HG03175 (cell line): ENCODE data around the gene GGCT.
"Not testable (repeated sequence)": the region's sequence is repeated elsewhere in the genome, so short reads cannot be mapped to it uniquely, and the experiment has no call there.

Experiments
- ATAC-seq: cut with Tn5 transposase; IDR thresholded peaks from one replicate; pipeline ENCODE4 v1.9.1; 2021; ENCODE audit warnings: mild to moderate bottlenecking, moderate library complexity; ENCODE audit not compliant: unreplicated experiment

The GGCT gene

DNA sequence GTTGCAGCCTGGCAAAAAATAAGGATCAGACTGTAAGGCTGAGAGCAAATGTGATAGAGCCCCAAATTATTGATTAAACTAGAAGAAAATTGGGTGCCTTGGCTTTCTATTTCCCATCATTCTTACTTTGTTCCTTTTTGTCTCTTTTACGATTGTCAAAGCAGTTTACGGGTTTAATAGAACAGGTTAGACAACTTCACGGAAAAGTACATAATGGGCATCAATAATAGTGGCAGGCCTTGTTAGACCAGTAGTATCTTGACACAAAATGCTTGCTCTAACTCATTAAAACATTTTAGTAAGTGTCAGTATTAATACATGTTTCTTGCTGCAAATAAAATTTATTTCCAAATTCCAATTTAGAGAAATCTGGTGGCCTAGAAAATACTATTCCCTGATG, 14.5 kb upstream of the GGCT start:
- ATAC-seq, result no peak

DNA sequence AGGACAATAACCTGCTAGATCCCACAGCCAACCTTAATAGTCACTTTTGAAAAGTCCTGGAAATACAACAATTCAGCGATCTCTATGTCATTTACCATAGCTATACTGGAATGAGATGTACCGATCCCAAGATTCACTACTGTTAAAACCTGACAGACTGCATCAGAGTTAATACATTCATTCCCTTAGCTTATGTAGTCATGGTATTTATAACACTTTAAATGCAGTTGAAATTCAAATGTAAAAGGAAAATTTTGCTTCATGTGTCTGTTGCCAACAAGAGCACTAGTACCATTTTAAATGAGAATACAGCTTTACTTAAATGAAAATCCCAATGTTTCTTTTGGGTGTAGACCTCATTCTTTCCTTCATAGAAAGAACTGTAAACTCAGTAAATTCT, 11.1 kb upstream of the GGCT start:
- no peak for ATAC-seq

DNA sequence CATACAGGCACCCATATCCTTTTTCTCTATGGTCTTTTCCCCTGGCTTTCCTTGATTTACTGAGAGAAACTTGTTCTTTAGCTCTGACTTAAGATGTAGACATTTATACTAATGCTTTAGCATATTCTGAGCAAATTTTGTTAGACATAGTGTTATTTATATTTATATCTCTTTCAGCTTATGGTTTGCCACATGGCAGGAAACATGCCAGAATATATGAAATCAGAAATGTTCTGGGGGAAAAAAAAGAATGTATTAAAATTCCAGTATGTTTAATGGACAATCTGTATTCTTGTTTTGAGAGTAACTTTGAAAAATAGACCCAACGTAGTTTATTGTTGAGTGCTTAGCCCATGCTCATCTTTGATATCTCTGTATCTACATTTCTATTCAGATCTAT, 10.1 kb upstream of the GGCT start:
- no peak for ATAC-seq

DNA sequence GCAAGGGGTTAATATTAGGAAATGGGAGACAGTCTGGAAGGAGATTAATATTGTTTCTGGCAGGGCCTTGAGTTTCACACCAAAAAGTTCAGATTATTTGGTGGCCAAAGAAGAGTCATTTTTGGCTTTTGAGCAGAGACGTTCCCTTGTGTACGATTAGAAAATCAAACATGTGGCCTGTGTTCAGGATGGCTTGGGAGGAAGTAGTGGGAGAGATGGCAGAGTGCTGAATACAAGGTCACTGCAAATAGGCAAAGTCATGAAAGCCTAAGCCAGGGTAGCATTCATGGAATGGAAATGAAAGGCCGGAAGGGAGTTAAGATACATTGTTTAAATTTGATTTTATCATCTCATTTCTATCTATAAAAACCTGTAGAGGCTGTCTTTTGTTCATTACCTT, 9.5 kb upstream of the GGCT start:
- no peak for ATAC-seq

DNA sequence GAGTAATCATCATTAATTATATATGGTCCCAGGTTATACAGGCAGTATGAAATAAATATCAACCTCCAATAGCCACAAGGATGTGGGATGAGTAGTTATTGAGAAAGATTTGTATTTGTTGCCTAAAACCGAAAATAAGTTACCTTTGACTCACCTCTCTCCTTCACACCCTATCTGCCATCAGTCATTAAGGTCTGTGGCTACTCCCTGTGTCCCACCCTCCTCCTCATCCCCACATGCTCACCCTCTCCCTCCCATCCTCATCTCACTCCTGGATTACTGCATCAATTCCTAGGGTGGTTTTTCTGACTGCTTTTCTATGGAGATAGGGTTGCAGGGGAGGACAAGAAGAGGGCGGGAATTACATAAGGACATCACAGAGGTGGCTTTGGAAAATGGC, 9.1 kb upstream of the GGCT start:
- ATAC-seq, result no peak

DNA sequence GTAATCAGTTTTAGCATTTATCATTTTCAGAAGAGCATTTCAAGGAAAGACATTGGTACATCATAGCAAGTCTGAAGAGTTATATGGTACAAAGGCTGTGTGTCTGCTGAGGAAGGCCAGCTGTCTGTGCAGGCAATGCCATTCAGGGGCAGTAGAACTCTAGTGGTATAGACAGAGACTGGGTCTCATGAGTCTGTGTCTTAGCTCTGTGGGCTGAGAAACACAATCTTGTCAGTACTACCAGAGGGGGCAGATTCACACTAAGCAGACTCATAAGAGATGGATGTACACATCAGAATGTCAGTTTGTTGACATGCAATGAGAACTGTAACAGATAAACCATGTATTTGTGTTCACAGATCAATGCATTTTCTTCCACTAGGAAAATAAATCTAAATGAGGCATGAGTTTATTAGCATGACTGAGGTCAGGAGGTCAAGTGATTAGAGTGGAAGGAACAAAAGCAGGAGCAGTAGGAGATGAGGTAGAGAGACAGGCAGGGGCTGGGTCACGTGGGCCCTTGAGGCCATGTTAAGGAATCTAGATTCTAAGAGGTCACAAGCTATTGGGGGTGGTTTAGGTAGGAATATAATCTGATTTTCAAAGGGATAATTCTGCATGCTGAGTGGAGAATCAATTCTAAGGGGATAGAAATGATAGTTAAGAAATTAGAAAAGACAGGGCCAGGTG, 7.5 kb upstream of the GGCT start:
- ATAC-seq, result no peak

DNA sequence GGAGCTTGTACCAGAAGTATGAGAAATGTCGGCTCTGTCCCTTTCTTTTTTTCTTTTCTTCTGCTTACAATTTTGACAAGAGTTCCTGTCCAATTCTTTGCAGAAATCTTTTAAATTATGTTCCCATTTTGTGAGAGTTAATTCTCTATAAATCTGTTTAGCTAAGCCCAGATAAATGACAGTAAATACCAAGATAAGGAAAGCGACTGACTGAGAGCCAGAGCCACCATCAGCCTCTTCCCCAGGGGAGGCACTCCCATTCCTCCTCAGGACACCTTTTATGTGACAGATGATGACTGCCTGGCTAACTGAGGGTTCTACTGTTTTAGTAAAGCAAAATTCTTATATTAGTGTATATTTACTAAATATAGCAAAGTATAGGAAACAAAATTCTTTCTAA, 6.9 kb upstream of the GGCT start:
- no peak for ATAC-seq

DNA sequence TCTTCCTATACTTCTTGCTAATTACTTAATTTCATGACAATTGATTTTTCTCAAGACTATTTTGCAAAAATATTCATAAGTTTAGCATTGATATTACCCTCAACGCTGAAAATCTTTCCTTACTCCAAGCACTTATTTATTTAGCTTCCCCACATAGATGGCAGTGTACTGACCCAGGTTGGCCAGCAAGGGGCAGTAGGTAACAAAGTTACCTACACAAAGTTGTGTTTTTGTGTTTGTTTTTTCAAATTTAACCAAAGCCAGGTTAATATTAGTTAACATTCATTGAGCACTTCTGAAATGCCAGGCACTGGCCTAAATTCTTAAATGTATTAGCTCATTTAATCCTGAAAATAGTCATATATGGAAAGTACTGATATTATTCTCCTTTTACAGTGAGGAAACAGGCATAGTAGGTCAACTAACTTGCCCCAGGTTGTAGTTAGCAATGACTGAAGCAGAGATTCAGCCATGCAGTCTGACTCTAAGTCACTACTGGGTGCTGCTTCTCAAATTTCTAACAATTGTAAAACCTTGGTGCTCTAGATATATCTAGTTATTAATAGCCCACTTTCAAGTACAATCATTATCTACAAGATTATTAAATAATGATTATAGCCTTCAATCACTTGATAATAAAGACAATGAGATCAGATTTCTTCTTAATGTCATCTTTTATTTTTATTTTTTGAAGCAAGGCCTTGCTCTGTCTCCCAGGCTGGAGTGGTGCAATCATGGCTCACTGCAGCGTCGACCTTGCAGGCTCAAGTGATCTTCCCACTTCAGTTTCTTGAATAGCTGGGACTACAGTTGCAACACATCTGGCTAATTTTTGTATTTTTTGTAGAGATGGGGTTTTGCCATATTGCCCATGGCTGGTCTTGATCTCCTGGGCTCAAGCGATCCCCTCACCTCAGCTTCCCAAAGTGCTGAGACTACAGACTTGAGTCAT, 5.8 kb upstream of the GGCT start:
- ATAC-seq, result no peak

DNA sequence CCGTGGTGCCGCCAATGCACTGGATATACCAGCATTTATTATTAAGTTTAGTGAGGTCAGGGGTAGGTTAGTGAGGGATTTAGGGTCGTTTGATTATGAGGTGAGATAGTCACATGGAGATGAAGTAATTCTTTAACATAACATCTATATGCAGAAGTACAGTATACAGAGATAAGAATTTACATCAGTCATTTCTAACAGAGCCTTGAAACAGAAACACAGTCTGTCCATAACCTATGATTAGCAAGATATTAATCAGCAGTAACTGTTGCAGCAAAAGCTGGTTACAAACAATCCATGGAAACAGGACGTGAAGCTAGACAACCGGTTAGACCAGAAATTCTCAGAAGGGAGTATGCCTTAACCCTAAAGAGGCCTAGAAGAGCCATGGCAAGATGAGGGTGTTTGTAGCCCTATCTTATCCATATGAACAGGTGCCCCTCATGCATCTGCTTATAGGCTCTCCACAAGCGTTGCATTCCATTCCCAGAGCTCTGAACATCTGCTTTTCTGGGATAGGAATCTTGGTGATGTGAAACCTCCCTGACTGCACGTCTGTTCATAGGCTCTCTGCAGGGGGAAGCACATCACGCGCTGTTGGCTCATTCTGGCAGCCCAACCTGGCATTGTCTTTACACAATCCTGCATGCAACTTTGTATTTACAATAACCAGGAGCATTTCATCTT, 4.7 kb upstream of the GGCT start:
- not testable (repeated sequence) for ATAC-seq

DNA sequence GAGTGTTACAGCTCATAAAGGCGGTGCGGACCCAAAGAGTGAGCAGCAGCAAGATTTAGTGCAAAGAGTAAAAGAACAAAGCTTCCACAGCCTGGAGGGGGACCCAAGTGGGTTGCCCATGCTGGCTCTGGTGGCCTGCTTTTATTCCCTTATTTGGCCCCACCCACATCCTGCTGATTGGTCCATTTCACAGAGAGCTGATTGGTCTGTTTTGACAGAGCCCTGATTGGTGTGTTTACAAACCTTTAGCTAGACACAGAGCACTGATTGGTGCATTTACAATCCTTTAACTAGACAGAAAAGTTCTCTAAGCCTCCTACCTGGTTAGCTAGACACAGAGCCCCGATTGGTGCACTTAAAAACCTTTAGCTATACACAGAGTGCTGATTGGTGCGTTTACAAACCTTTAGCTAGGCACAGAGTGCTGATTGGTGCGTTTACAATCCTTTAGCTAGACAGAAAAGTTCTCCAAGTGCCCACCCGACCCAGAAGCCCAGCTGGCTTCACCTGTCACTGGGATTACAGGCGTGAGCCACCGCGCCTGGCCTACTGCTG, 2.8 kb upstream of the GGCT start:
- not testable (repeated sequence) for ATAC-seq

DNA sequence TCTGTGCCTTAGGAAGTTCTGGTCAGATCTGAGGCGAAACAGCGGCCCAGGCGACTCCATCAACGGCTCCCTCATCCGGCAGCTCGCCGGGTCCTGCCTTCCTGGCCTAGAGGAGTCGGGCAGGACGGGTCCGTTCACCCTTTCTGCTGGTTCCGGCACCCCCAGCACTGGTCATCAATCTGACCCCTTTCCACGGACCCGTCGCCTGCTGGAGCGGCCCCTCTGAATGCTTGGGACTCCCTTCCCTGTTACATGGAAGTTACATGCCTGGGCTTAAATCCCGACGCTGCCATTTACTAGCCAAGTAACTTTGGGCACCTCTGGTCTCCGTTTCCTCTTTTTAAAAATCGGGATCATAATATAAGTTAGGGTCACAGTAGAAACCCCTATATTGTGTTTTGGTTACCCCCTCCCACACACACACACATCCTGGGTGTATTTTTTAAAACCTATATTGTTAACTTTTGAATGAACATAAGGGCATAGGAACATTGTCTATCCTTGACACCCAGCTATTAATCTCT, 607 bp upstream of the GGCT start:
- no peak for ATAC-seq

DNA sequence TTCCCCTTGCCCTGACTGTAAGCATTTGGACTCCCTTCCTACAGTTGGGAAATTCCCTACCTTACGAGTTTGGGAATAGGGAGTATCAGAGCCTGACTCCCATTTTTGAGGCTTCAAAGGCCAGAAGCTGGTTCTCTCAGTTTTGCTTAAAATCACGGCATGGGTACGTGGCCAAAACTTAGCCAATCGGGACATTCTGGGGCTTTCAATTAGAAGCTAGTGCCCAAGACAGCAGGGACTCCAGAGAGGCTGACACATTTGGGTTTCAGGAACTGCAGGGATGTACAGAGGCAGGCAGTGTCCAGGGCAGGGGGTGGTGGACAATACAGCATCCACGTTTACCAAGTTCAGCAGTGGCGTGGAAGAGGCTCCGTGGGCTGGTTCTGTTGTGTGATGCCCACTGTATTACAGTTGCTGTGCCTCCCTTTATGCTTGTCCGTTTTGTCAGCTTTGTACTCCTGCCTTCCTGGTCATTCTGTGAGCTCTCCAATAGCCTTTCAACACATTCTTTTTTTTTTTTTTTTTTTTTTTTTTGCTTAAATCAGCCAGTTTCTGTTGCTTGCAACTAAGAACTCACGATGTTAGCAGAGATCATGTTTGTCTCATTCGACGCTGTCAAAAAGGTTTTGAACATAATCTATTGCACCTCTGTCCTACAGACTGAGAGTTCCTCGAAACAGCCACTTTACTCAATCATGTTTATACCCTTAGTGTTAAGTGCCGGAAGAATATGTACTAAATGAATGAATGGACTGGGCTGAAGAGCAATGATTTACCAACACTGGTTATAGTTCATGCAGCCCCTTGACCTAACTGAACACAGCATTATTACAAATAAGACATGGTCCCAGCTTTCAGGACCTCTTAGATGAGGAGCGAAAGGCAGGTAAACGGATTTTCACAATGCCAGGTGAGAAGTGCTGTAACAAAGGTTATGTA, 1.1 kb downstream of the GGCT start:
- no peak for ATAC-seq

DNA sequence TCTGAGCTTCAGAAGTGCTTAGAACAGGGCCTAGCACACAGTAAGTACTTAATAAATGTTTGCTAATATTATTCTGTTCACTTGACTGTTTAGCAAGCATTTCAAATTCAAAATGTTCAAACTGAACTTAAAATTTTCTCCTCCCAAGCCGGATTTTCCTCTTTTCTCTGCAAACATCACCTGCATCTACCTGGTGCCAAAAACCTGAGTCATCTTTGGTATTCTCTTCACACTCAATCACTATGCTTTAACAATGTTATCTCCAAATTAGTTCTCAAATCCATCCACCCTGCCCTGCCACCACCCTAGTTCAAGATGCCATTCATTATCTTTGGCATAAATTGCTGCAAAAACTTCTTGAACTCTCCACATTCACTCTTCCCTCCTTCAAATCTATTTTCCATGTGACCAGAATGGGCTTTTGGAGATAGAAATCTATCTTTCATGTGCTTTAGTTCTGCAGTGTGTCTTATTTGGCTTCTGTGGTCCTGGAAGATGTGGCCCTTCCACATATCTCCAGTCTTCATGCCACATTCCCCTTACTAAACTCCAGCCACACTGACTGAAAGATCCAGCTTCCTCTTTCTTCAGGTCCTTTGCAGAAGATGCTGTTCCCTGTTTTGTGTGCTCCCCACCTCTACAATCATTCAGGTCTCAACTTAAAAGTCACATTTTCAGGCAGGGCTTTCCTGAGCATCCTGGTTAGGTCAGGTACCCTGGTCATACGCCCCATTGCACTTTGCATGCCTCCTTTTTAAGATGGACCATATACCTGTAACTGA, 2.0 kb downstream of the GGCT start:
- no peak for ATAC-seq

DNA sequence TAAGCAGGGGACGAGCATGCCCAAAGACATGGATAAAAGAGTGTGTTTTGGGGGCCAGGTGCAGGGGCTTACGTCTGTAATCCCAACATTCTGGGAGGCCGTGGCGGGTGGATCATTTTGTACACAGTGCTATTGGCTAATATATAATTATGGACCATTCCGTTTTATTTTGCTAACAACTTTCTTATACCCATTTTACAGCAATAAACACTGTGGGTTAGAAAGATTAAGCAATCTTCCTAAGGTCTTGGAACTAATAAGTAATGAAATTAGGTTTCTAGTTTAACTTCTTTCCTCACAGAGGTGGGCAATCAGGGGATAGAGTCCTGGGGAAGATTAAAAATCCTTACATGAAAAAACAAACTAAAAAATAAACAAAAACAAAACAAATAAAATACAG, 3.4 kb downstream of the GGCT start:
- no peak for ATAC-seq

DNA sequence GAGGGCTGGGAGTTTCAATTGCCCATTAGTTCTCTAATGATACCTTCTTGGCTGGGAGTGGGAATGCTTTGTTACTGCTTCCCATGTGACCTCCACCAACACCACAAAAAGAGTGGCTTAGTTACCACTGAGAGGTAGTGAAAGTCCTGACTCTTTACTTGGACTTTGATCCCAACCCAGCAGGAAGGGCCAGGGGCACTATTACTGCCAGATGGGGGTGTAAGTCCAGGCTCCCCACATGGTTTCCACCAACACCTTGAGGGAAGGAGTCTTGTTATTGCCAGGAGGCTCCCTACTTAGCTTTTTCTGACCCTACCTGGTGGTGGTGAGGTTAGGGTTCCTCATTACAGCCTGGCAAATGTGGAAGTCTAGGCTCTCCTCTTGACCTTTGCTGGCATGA, 11.4 kb downstream of the GGCT start:
- no peak for ATAC-seq

DNA sequence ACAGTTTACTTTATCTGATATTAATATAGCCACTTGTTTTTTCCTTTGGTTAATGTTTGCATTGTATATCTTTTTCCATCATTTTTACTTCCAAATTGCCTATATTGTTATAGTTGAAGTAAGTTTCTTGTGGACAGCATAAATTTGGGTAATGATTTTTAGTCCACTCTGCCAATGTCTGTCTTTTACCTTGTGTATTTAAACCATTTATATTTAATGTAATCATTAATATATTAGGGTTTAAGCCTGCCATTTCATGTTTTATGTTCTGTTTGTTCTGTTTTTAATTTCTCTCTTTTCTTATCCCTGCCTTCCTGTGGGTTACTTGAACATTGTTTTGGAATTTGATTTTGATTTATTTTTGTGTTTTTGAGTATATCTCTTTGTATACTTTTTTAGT, 13.2 kb downstream of the GGCT start:
- no peak for ATAC-seq

DNA sequence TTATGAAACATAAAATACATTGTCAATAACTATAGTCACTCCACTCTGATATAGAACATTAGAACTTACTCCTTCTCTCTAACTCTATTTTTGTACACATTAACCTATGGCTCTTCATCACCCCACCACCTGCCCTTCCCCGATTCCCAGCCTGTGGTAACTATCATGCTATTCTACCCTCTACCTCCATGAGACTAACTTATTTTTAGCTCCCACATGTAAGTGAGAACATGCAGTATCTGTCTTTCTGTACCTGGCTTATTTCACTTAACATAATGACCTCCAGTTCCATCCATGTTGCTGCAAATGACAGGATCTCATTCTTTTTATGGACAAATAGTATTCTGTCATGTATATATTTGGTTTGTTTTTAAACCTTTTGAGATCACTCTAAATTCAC, 17.3 kb downstream of the GGCT start:
- no peak for ATAC-seq

DNA sequence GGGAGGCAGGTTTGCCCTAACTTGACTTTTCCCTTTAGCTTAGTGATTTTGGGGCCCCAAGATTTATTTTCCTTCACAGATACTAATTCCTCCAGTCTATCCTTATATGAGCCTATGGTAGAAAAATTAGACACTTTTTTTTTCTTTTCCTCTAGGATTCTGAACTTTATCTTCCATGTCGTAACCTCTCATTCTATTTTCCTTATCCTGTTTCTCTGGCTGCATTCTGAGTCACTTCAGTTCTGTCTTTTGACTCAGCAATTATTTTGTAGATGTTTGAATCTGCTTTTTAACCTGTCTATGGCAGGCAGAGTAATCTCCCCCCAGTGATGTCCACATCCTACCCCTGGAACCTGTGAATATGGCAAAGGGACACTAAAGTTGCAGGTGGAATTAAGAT, 19.0 kb downstream of the GGCT start:
- no peak for ATAC-seq

DNA sequence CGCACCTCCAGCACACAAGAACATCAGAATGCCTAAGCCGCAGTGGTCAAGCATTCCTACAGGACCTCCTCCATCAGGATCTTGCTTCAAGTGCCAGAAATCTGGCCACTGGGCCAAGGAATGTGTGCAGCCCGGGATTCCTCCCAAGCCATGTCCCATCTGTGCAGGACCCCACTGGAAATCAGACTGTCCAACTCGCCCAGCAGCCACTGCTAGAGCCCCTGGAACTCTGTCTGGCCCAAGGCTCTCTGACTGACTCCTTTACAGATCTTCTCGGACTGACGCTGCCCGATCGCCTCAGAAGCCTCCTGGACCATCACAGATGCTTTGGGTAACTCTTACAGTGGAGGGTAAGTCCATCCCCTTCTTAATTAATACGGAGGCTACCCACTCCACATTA, 23.2 kb downstream of the GGCT start:
- not testable (repeated sequence) for ATAC-seq
